GM12892 (cell line): ENCODE results near the gene CLASP1.

ENCODE experiments used
- POLR2A ChIP-seq: IDR thresholded peaks from 2 replicates; pipeline ENCODE4 v1.6.1; 2011; ENCODE audit warnings: low read depth, low read length, control low read depth
- POLR2AphosphoS5 ChIP-seq: IDR thresholded peaks from 2 replicates; pipeline ENCODE4 v1.6.1; 2011; ENCODE audit warnings: low read depth, low read length, control low read depth

- TF ChIP-seq POLR2AphosphoS5 (no peak), POLR2A (no peak)
These were observed 285.4 kb downstream of the CLASP1 start for GRCh38 chr2:121363632-121364420.
